ENCODE data around the gene NDUFA8.
"Not testable (repeated sequence)": the region's sequence is repeated elsewhere in the genome, so short reads cannot be mapped to it uniquely, and the experiment has no call there.

NDUFA8 gene

DNA sequence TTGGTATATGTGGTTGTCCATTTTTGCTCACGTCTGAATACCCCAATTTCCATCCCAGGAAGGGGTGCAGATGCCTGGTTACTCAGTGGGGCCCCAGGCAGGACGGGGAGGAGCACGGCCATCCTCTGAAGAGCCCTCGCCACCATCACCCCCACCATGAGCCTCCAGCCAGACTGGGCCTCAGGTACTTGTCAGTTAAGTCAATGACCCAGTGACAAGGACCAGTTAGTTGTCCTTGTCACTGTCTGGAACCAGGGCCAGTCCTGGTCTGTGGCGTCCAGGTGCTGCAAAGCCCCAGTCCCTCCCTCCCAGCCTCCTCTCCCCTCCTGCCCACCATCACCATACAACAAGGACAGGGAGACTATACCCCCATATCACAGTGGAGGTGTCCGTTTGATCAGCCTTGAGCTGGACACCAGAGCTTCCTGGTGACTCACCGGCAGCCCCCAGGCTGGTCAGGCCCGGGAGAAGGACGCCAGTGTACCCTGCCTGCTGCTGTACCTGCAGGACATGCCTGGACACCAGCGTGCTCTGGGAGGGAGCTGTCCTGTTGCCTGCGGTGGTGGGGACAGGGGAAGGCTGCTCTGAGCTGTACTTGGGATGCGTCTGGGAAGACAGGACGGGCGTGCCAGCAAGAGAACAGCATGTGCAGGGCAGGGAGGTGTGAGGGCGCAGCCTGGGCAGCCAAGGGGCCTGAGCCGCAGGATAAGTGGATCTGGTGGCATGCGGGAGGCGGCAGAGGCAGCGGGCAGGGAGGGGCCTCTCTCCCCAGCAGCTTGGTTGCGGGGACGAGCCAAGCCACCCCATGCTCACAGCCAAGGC, 33.9 kb downstream of the NDUFA8 start:
- DNase-seq (ENCODE audit: low read depth, low spot score) = no peak
- no peak overlapping the region for H3K4me3 ChIP-seq (ENCODE audit: low read length)

DNA sequence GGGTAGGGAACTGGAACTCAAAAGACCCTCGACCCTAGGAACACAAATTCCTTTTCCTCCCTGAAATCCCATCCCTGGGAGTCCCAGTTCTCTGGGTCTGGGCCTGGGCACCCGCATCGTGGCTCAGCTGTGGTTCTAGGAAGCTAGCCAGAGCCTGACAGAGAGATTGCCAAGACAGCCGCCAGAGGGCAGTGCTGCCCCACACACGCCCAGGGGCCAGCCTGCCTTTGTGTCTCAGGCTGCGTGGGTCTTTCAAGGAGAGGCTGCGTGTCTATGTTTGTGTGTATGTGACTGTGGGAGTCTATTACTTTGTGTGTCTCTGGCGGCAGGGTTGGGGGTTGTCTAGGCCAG, 34.4 kb downstream of the NDUFA8 start:
- DNase-seq (ENCODE audit: low read depth, low spot score) = peak; percentile 45
- H3K4me3 ChIP-seq (ENCODE audit: low read length) = no peak overlapping the region

DNA sequence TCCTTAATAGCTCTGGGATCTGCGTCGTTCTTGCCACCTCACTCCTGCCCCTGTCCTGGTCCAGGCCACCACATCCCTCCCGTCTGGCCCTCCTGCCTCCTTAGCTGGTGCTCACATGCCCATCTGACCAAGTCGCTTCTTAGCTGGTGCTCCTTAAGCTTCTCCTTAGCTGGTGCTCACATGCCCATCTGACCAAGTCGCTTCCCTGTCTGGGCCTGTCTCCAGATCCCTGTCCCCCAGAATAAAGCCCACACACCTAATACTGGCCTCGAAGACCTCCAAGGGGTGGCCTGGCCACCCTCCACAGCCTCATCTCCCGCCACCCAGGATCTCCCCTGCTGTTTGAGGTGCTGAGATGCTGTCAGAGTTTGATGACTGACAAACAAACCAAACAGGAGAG, 35.1 kb downstream of the NDUFA8 start:
- DNase-seq (ENCODE audit: low read depth, low spot score) = no peak
- H3K4me3 ChIP-seq (ENCODE audit: low read length) = no peak overlapping the region

DNA sequence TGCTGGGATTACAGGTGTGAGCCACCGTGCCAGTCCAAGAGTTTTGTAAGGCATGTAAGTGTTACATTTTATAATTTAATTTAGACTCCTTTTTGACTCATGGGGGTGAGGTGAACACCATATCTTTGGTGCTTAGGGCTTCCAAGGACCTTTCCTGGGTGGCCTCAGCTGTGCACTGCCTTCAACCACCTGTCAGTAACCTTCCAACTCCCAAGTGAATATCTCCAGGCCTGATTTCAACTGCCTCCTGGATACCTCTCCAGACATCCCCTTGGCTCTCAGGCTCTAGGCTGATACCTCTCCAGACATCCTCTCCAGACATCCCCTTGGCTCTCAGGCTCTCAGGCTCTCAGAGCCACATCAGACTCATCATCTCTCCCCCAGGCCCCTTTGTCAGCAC, 35.5 kb downstream of the NDUFA8 start:
- H3K4me3 ChIP-seq (ENCODE audit: low read length) = no peak overlapping the region
- DNase-seq (ENCODE audit: low read depth, low spot score) = no peak

DNA sequence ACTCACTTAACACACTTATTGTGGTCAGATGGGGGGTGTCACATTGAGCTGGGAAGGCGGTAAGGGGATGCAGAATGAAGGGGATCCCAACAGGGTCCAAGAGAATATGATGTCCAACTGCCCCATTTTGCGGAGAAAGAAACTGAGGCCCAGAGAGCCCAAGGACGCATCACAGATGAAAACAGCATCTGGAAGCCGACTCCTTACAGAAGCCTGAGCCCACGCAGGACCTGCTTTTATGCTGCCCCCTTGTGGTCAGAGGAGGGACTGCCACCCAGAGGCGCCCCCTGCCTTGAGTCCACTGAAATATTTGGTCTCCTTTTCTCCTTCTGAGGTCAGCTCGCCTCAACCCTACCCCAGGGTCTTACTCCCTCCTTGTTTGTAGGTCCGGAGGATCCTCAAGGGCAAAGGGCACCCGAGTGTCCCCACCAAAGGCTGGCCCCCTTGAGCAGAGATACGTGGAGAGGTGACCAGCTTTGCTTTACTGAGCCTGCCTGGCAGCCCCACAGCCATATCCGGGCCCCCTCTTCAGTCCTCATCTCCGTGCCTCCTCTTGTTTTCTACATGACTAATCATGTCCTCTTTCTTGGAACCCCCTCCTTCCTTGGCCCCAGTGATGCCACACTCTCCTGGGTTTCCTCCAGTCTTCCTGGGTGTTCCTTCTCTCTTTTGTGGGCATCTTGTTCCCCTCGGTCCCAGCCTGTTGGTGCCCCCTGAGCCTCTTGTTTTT, 36.5 kb downstream of the NDUFA8 start:
- DNase-seq (ENCODE audit: low read depth, low spot score) = peak; percentile 61
- no peak overlapping the region for H3K4me3 ChIP-seq (ENCODE audit: low read length)

DNA sequence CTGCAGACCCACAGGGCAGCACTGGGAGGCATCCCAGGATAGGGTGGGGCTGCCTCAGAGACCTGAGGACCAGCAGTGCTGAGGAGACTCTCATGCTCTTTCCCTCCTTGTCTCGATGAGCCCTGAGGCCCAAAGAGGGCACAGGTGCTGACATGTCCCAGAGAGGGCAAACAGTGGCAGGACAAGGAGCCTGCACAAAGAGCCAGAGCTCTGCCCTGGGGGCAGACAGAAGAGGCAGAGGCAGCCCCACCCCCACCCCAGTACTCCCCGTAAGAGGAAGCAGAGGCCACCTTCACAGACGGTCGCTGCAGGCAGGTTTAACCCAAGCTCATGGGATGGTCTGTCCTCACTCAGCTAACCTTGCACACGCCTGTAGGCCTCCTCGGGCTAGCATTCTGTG, 37.1 kb downstream of the NDUFA8 start:
- H3K4me3 ChIP-seq (ENCODE audit: low read length) = no peak overlapping the region
- DNase-seq (ENCODE audit: low read depth, low spot score) = no peak

DNA sequence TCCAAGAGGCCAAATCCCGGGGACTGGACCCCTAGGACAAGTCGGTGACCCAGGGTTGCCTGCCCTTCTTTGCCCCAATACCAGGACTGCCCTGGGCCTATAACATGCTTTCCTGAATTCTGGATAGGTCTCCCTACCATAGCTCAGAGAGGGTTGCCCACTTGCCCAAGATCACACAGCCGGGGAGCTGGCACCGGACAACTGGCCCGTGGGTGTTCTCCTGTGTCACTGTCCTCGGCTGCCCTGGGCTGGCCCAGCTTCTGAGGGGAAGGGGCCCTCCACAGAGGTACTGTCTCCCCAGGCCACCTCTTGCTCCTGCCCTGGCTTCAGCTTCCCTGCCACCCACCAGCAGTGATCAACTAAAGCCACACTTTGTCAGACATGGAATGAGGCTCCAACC, 37.6 kb downstream of the NDUFA8 start:
- no peak for DNase-seq (ENCODE audit: low read depth, low spot score)
- H3K4me3 ChIP-seq (ENCODE audit: low read length) = no peak overlapping the region

DNA sequence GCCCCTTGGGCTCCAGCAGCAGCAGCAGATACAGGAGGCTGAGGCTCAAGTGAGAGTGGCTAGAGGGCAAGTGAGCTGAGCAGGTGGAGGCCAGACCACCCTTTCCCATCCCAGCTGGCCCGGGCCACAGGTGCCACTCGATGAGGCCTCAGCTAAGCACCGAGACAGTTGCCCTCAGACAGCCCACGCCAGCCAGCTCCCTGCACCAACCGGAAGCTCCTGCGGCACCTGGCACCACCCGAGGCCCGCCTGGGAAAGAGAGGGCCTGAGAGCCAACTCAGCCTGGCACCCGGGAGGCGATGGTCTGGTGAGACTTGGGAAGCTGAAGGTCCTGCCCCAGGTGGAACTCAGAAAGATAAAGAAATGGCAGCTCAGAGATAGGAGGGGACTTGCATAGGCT, 38.2 kb downstream of the NDUFA8 start:
- no peak for DNase-seq (ENCODE audit: low read depth, low spot score)
- no peak overlapping the region for H3K4me3 ChIP-seq (ENCODE audit: low read length)

DNA sequence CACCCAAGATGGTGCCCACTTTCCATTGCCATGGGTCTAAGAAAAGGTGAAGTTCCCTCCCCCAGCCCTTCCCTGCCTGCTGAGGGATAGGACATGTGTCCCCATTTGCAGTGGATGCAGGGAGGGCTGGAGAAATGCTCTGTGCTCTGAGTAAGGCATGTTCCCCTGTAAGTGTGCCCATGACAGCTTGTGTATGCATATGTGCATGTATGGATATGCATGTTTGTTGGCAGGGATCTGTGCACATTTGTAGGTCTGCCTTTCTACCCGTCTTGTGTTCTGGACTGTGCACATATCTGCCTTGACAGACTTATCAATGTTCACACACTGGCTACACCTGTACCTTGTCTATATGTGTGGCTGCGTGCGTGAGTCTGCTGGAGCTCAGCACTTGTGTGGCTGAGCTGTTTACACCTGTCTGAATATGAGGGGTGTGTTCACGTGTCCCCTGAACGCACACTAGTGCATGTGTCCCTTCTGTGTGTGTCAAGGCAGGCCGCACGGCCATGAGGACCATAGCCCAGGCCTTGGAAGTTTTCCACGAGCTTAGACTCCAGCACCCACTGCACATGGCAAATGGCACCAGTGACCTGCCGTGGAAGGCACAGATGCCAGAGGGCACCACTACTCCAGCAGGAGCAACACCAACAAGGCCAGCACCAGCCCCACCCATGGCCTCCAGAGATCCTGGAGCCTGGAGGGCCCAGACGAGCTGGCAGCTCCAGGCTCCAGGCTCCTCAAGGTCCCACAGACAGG, 39.1 kb downstream of the NDUFA8 start:
- no peak for DNase-seq (ENCODE audit: low read depth, low spot score)
- no peak overlapping the region for H3K4me3 ChIP-seq (ENCODE audit: low read length)

DNA sequence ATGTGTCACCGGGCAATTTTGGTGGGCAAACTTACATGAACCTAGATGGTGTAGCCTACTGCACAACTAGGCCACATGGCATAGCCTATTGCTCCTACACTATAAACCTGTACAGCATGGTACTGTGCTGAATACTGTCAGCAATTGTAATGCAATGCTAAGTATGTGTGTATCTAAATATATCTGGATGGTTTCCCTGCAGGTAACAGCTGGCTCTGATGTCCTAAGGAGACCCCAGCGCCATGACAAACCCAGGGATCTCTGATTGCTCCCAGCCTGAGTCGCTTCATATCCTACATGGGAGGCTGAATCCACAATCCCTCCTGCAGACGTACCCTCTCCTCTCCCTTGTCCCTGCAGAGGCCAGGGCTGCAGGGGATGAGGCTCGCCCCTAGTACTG, 39.9 kb downstream of the NDUFA8 start:
- no peak overlapping the region for H3K4me3 ChIP-seq (ENCODE audit: low read length)
- no peak for DNase-seq (ENCODE audit: low read depth, low spot score)

DNA sequence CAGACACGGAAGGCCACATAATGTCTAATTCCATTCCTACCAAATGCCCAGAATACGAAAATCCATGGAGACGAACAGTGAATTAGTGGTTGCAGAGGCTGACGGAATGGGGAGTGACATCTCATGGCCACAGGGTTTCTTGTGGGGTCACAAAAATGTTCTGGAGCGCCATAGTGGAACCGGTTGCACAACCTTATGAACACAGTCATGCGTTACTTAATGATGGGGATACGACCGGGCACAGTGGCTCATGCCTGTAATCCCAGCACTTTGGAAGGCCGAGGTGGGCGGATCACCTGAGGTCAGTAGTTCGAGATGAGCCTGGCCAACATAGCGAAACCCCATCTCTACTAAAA, 40.4 kb downstream of the NDUFA8 start:
- no peak for DNase-seq (ENCODE audit: low read depth, low spot score)
- H3K4me3 ChIP-seq (ENCODE audit: low read length) = no peak overlapping the region

DNA sequence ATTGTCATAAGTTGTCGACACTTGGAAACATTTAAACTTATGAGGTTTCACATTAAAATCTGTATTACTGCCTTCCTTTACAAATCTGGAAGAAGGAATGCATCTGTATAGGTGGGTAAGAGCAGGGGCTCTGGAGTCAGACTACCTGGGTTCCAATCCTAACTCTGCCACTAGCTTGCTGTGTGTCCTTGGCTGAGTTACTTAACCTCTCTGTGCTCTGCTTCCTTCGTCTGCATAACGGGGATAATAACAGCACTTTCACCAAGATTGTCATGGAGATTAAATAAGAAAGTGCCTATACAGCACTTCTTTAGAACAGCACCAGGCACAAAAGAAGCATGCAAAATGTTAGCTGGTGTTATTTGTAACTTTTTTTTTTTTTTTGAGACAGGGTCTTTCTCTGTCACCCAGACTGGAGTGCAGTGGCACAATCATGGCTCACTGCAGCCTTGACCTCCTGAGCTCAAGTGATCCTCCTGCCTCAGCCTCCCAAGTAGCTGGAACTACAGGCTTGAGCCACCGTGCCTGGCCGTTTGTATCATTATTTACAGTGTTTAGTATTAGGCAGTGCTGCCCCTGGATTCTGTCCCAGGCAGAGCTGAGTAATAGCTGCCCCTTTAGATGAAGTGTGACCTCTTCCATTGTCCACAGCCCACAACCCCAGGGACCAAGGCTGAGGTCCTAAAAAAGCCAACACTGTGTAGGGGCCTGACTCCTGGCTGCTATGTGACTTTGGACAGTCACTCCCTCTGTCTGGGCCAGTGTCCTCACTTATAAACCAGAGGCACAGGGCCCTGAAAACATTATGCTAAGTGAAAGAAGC, 41.0 kb downstream of the NDUFA8 start:
- no peak for DNase-seq (ENCODE audit: low read depth, low spot score)
- no peak overlapping the region for H3K4me3 ChIP-seq (ENCODE audit: low read length)

DNA sequence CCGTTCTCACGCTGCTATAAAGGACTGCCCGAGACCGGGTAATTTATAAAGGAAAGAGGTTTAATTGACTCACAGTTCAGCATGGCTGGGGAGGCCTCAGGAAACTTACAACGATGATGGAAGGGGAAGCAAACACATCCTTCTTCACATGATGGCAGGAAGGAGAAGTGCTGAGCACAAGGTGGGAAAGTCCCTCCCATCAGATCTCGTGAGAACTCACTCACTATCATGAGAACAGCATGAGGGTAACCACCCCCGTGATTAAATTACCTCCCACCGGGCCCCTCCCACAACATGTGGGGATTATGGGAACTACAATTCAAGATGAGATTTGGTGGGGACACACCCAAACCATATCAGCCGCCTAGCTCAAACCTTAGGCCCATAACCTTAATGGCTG, 42.3 kb downstream of the NDUFA8 start:
- H3K4me3 ChIP-seq (ENCODE audit: low read length); DNase-seq (ENCODE audit: low read depth, low spot score): not testable (repeated sequence)

DNA sequence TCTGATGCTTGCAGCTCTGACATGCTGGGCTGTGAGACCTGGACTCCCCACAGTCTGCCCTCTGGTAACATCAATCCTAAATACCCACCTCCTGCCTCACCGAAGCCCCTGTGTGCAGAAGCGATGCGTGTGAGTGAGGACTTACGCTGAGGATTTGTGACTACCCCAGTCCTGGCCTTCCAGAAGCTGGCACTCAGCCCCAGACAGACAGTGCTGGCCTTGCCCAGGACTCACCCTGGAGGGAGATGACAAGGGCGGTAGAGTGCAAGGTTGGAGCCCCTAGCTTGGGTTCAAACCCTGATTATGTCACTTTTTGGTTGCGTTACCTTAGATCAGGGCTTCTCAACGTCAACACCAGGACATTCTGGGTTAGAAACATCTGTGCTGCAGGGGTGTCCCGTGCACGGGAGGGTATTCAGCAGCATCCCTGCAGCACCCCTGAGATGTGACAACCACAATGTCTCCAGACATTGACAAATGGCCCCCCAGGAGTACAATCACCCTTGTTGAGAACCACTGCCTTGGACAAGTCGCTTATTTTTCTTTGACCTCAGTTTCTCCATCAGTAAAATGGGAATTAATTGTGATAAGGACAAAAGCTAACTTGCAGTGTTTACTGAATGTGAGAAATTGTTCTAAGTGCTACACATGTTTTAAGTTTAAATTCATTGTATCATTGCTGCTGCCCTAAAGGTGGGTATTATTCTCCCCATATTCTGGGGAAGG, 43.0 kb downstream of the NDUFA8 start:
- H3K4me3 ChIP-seq (ENCODE audit: low read length) = no peak overlapping the region

DNA sequence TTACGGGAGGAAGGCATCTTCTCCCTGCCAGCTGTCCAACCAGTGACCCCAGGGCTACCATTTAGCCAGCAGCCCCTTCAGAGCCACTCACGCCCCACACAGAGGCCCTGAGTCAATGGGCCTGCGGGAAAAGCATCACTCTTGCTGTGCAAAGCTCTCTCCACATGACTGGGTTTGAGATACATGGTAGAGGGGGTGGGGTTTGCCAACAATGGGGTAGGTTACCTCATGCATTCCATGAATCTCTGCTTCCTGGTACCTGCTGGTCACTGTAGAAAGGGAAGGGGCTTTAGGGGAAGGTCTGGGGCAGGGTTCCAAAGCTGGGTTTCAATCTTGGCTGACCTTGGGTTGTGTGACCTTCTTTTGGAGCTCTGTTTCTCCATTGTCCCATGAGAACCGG, 43.5 kb downstream of the NDUFA8 start:
- DNase-seq (ENCODE audit: low read depth, low spot score) = no peak
- no peak overlapping the region for H3K4me3 ChIP-seq (ENCODE audit: low read length)

More for the DNA sequence above, 43.0 kb downstream of the NDUFA8 start:
- no peak for DNase-seq (ENCODE audit: low read depth, low spot score)

DNA sequence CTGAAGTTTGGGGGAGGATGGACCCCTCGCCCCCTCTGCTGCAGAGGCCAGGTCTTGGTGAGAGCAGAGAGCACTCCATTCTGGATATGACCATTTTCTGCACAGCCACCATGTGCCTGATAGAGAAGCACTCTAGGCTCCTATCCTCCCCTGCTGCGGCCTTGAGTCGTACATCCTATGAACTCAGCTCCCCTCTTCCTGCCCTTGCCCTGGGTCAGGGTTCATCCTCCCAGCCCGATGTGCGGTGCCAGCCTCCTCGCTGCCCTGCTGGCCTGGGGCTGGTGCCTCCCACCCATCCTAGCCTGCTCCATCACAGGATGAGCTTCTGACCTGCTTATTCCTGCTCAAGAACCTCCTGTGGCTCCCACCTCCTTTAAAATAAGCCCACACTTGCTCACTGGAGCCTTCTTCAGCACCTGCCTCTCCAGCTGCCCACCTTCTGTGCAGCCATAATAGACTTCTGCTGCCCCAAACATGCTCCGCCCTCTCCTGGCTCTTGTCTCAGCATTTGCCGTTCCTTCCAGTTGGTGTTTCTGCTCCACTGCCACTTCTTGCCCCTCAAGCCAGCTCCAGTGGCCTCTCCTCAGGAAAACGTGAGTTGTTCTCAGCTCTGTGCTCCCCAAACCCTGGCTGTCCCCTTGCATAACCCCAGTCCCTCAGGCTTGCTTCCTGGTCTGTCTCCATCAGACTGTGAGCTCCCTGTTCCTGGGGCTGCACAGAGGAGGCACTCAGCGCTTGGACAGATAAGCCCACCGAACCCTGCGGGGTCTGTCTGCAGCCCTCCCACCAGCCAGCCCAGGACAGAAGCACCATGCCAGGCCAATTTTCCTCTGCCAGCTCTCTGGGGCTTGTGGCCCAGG, 44.2 kb downstream of the NDUFA8 start:
- H3K4me3 ChIP-seq (ENCODE audit: low read length) = no peak overlapping the region
- no peak for DNase-seq (ENCODE audit: low read depth, low spot score)

DNA sequence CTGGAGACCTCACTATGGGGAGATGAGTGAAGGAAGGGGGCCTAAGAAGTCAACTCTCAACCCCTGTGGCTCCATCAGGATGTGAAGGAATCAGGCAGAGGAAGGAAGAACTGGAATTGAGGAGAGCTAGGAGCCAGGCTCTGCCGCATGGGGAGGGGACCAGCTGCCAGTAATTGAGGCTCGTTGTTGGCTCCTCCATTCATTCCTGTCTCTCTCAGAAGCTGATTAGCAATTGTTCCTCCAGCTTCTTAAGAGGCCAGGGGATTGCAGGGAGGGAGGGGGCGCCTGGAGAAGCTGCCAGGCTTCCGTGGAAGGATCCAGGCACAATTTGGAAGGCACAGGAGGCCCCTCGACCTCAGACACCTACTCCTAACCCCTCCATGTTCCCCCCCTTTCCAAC, 46.0 kb downstream of the NDUFA8 start:
- no peak overlapping the region for H3K4me3 ChIP-seq (ENCODE audit: low read length)
- no peak for DNase-seq (ENCODE audit: low read depth, low spot score)

DNA sequence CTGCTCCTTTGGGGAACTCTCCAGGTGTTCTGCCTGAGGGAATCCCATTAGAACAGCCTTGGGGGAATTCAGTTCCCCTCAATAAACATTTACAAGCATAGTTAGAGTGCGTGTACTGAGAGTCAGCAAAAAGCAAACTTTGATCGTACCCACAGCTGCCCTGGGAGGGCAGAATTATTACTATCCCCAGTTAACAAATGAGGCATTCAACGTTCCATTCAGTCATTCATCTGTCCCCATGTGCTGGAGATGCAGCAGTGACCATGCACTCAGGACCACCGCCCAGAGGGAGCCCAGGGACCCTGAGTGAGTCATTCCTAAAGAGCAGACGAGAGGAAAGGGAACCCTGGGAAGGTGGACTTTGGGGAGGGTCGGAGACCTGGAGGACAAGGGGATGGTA, 47.3 kb downstream of the NDUFA8 start:
- no peak overlapping the region for H3K4me3 ChIP-seq (ENCODE audit: low read length)
- no peak for DNase-seq (ENCODE audit: low read depth, low spot score)

Data from Jurkat, Clone E6-1 (cell line).